Vagina (tissue), 2 donors: ENCODE measurements around the gene CCDC158.

Experiments used
- POLR2A ChIP-seq, 2 donors: fragments of 450-650 bp; IDR thresholded peaks; one replicate each; pipeline ENCODE4 v1.6.1; 2017; ENCODE audit warnings: antibody characterized with exemption in 2 of 2, mild to moderate bottlenecking in 2 of 2, moderate library complexity in 2 of 2
- POLR2AphosphoS5 ChIP-seq, 2 donors: sonication (generic); formaldehyde crosslinking; IDR thresholded peaks; one replicate each; pipeline ENCODE4 v1.9.0; 2017; ENCODE audit warnings: antibody characterized with exemption in 2 of 2, mild to moderate bottlenecking in 2 of 2, low read depth in 1 of 2; ENCODE audit not compliant: insufficient read depth in 1 of 2
- TF ChIP-seq, protein P1 (sequence below), 3 experiments: fragments of 450-650 bp in 2 of 3; fragments of 200-600 bp in 1 of 3; sonication (generic) in 1 of 3; IDR thresholded peaks; one replicate each; pipeline ENCODE4 v1.5.1; 2017 to 2019; ENCODE audit warnings: antibody characterized with exemption in 3 of 3, mild to moderate bottlenecking in 2 of 3, moderate library complexity in 2 of 3

DNA sequence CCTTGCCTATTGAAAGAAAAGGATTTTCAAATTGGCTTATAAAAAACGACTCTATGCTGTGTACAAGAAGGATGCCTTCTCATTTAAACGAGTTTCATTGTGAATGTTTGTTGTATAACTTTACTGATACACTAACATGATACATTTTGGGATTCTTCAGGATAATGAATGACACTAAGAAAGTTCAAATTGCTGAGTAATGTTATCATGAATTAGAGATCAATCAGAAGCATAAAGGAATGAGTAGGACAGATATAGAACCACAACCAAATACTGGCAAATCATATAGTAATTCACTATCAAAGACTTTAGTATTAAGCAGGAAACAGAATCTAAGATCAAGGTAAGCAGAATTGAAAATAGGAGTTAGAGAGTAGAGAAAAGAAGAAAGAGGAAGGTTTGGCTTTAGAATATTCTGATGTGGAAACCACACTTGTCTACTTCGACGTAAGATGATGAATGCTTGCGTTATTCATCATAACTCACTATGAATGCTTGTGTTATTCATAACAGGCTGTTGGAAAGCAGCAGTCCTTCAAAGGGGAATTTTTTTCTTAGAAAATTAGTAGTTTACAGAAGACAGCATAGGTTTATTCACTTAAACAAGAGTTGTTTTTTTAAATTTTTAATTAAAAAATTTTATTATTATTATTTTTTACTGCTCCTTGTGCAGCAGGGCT is 13.4 kb downstream of the CCDC158 start:
- no peak for TF ChIP-seq POLR2A (IDR thresholded peaks at IDR 0.05)
- TF ChIP-seq, protein P1, sequence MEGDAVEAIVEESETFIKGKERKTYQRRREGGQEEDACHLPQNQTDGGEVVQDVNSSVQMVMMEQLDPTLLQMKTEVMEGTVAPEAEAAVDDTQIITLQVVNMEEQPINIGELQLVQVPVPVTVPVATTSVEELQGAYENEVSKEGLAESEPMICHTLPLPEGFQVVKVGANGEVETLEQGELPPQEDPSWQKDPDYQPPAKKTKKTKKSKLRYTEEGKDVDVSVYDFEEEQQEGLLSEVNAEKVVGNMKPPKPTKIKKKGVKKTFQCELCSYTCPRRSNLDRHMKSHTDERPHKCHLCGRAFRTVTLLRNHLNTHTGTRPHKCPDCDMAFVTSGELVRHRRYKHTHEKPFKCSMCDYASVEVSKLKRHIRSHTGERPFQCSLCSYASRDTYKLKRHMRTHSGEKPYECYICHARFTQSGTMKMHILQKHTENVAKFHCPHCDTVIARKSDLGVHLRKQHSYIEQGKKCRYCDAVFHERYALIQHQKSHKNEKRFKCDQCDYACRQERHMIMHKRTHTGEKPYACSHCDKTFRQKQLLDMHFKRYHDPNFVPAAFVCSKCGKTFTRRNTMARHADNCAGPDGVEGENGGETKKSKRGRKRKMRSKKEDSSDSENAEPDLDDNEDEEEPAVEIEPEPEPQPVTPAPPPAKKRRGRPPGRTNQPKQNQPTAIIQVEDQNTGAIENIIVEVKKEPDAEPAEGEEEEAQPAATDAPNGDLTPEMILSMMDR (IDR thresholded peaks at IDR 0.05): no peak
- no peak for TF ChIP-seq POLR2AphosphoS5 (IDR thresholded peaks at IDR 0.05; ENCODE audit: insufficient read depth in 1 of 2, low read depth in 1 of 2)
